ENCODE results near the gene RAPGEFL1.

The RAPGEFL1 gene

DNA sequence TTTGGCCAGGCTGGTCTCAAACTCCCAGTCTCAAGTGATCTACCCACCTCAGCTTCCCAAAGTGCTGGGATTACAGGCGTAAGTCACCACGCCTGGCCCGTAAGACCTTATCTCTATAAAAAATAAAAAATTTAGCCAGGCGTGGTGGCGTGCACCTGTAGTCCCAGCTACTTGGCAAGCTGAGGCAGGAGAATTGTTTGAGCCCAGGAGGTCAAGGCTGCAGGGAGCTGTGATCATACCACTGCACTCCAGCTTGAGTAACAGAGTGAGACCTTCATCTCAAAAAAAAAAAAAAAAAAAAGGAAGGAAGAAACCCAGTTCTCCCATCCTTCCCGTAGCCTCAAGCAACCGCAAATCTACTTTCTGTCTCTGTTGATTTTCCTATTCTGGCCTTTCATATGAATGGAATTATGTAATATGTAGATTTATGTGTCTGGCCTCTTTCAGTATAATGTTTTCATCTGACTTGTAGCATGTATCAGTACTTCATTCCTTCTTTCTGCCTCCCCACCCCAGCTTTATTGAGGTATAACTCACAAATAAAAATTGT, 25.8 kb upstream of the RAPGEFL1 start:
- Histone ChIP-seq H3K4me1 (ENCODE audit: control insufficient read depth, low read length) (peaks cover 4% of the 10 kb centered on the region), H3K4me3 (ENCODE audit: low read length) (no peak overlapping the region), H3K27ac (ENCODE audit: low read depth, low read length) (no peak overlapping the region), H3F3A (ENCODE audit: control insufficient read depth, insufficient read depth) (no peaks in the 10 kb centered on the region), H3K27me3 (ENCODE audit: control insufficient read depth, low read length) (no peaks in the 10 kb centered on the region), H3K9me2 (replicated peaks; ENCODE audit: control insufficient read depth, low read length) (no peaks in the 10 kb centered on the region), H4K20me1 (ENCODE audit: control insufficient read depth, insufficient read depth, low read depth, low read length) (peaks cover 6% of the 10 kb centered on the region; the same call in 1 of the 2 replicates), H3K4me2 (ENCODE audit: low read length) (no peak overlapping the region), H3K79me2 (ENCODE audit: control insufficient read depth, low read length) (peaks cover 88% of the 10 kb centered on the region), H3K9me3 (ENCODE audit: control insufficient read depth, insufficient read depth, low read length) (no peaks in the 10 kb centered on the region), H3K36me3 (ENCODE audit: control insufficient read depth, low read length) (peaks cover 77% of the 10 kb centered on the region)
- TF ChIP-seq, protein P1, sequence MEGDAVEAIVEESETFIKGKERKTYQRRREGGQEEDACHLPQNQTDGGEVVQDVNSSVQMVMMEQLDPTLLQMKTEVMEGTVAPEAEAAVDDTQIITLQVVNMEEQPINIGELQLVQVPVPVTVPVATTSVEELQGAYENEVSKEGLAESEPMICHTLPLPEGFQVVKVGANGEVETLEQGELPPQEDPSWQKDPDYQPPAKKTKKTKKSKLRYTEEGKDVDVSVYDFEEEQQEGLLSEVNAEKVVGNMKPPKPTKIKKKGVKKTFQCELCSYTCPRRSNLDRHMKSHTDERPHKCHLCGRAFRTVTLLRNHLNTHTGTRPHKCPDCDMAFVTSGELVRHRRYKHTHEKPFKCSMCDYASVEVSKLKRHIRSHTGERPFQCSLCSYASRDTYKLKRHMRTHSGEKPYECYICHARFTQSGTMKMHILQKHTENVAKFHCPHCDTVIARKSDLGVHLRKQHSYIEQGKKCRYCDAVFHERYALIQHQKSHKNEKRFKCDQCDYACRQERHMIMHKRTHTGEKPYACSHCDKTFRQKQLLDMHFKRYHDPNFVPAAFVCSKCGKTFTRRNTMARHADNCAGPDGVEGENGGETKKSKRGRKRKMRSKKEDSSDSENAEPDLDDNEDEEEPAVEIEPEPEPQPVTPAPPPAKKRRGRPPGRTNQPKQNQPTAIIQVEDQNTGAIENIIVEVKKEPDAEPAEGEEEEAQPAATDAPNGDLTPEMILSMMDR (IDR thresholded peaks at IDR 0.05; ENCODE audit: low read depth, low read length, poor library complexity, severe bottlenecking): no peak
- TF ChIP-seq EZH2phosphoT487 (IDR thresholded peaks at IDR 0.05; ENCODE audit: borderline replicate concordance, low read length): no peak

DNA sequence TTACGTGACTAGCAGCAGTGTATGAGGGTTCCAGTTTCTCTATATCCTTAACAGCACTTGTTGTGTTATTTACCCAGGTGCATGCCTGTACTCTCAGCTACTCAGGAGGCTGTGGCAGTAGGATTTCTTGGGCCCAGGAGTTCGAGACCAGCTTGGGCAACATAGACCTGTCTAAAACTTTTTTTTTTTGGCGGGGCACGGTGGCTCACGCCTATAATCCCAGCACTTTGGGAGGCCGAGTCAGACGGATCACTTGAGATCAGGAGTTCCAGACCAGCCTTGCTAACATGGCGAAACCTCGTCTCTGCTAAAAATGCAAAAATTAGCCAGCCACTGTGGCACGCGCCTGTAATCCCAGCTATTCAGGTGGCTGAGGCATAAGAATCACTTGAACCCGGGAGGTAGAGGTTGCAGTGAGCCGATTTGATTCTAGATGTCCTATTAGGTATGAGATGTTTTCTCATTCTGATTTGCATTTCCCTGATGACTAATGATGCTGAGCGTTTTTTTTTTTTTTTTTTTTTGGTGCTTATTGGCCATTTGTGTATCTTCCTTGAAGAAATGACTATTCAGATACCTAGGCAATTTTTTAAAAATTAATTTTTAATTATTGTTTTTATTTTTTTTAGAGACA, 23.6 kb upstream of the RAPGEFL1 start:
- Histone ChIP-seq H3K9me2 (replicated peaks; ENCODE audit: control insufficient read depth, low read length) (no peaks in the 10 kb centered on the region), H3K4me3 (ENCODE audit: low read length) (no peak overlapping the region), H4K20me1 (ENCODE audit: control insufficient read depth, insufficient read depth, low read depth, low read length) (peaks cover 3% of the 10 kb centered on the region; the same call in 1 of the 2 replicates), H3K36me3 (ENCODE audit: control insufficient read depth, low read length) (peaks cover 67% of the 10 kb centered on the region), H3K9me3 (ENCODE audit: control insufficient read depth, insufficient read depth, low read length) (no peaks in the 10 kb centered on the region), H3K4me1 (ENCODE audit: control insufficient read depth, low read length) (peaks cover 4% of the 10 kb centered on the region), H3K4me2 (ENCODE audit: low read length) (no peak overlapping the region), H3F3A (ENCODE audit: control insufficient read depth, insufficient read depth) (no peaks in the 10 kb centered on the region), H3K27me3 (ENCODE audit: control insufficient read depth, low read length) (no peaks in the 10 kb centered on the region), H3K79me2 (ENCODE audit: control insufficient read depth, low read length) (peaks cover 82% of the 10 kb centered on the region), H3K27ac (ENCODE audit: low read depth, low read length) (no peak overlapping the region)
- no peak for TF ChIP-seq EZH2phosphoT487 (IDR thresholded peaks at IDR 0.05; ENCODE audit: borderline replicate concordance, low read length)
- TF ChIP-seq, protein P1 (IDR thresholded peaks at IDR 0.05; ENCODE audit: low read depth, low read length, poor library complexity, severe bottlenecking): no peak

- peaks cover 3% of the 10 kb centered on the region for H3K4me1 ChIP-seq (ENCODE audit: control insufficient read depth, low read length)
- H3K36me3 ChIP-seq (ENCODE audit: control insufficient read depth, low read length): peaks cover 64% of the 10 kb centered on the region
- H3K79me2 ChIP-seq (ENCODE audit: control insufficient read depth, low read length): peaks cover 60% of the 10 kb centered on the region
- H3K4me2 ChIP-seq (ENCODE audit: low read length): no peak overlapping the region
- H3F3A ChIP-seq (ENCODE audit: control insufficient read depth, insufficient read depth): no peaks in the 10 kb centered on the region
- 0 out of 2 replicates have a peak, but pooled peaks cover 3% of the 10 kb centered on the region for H4K20me1 ChIP-seq (ENCODE audit: control insufficient read depth, insufficient read depth, low read depth, low read length)
- no peaks in the 10 kb centered on the region for H3K9me3 ChIP-seq (ENCODE audit: control insufficient read depth, insufficient read depth, low read length)
- H3K27me3 ChIP-seq (ENCODE audit: control insufficient read depth, low read length): no peaks in the 10 kb centered on the region
- no peak overlapping the region for H3K4me3 ChIP-seq (ENCODE audit: low read length)
- no peaks in the 10 kb centered on the region for H3K9me2 ChIP-seq (replicated peaks; ENCODE audit: control insufficient read depth, low read length)
- H3K27ac ChIP-seq (ENCODE audit: low read depth, low read length): no peak overlapping the region
- no peak for TF ChIP-seq EZH2phosphoT487 (IDR thresholded peaks at IDR 0.05; ENCODE audit: borderline replicate concordance, low read length)
- TF ChIP-seq, protein P1 (IDR thresholded peaks at IDR 0.05; ENCODE audit: low read depth, low read length, poor library complexity, severe bottlenecking): no peak
Observed at GRCh38 chr17:40157973-40158372, 19.3 kb upstream of the RAPGEFL1 start.
